Testis (tissue), 2 donors: ENCODE results near the gene CREBRF.

ENCODE experiments used
- CTCF ChIP-seq, 3 experiments: fragments of 450-650 bp in 2 of 3; fragments of 200-600 bp in 1 of 3; sonication (generic) in 1 of 3; IDR thresholded peaks; one replicate each; pipeline ENCODE4 v1.5.1; 2016 to 2019; ENCODE audit warnings: antibody characterized with exemption in 3 of 3, mild to moderate bottlenecking in 2 of 3, moderate library complexity in 1 of 3
- POLR2A ChIP-seq: fragments of 450-650 bp; IDR thresholded peaks from one replicate; pipeline ENCODE4 v1.6.1; 2017; ENCODE audit warnings: antibody characterized with exemption, mild to moderate bottlenecking, moderate library complexity

- TF ChIP-seq POLR2A (no peak), CTCF (IDR thresholded peaks at IDR 0.05) (no peak)
Measured at GRCh38 chr5:173094012-173094661, 38.0 kb downstream of the CREBRF start.
